ENCODE measurements around the gene GSX1. TPM values are rescaled to one million over a fixed set of nuclear protein-coding genes. Genes with fewer than 3 reads are reported as not detected.

Gene GSX1
- polyA plus RNA-seq, 1 donor from 2014 or later = not detected

GRCh38 chr13:27796544-27797227, 4.4 kb downstream of the GSX1 start:
- no peak overlapping the region for H3K27ac ChIP-seq (ENCODE audit: low read length)
- H3F3A ChIP-seq (ENCODE audit: insufficient read depth, low read length, poor library complexity, severe bottlenecking) = no peaks in the 10 kb centered on the region
- H3K79me2 ChIP-seq (replicated peaks; ENCODE audit: insufficient read depth, low read length) = no peaks in the 10 kb centered on the region
- no peaks in the 10 kb centered on the region for H3K36me3 ChIP-seq (ENCODE audit: insufficient read depth, low read length)
- TF ChIP-seq CTCF (IDR thresholded peaks at IDR 0.05; ENCODE audit: poor library complexity, severe bottlenecking) = no peak
- no peak for TF ChIP-seq MXI1 (conservative IDR thresholded peaks at IDR 0.05; ENCODE audit: poor library complexity, severe bottlenecking)
- TF ChIP-seq RAD21 (conservative IDR thresholded peaks at IDR 0.05) = no peak
- TF ChIP-seq SMC3 (conservative IDR thresholded peaks at IDR 0.05; ENCODE audit: poor library complexity) = no peak
- no peak for TF ChIP-seq EZH2 (IDR thresholded peaks at IDR 0.05; ENCODE audit: borderline replicate concordance, insufficient read depth, low read length, poor library complexity, severe bottlenecking)
- no peak for TF ChIP-seq TAF1 (IDR thresholded peaks at IDR 0.05; ENCODE audit: low read depth)
- TF ChIP-seq POLR2AphosphoS5 (IDR thresholded peaks at IDR 0.05) = peak; percentile 69
- H2AFZ ChIP-seq (ENCODE audit: low read depth, low read length) = no peak overlapping the region
- H3K9me3 ChIP-seq (ENCODE audit: low read length) = no peaks in the 10 kb centered on the region
- no peaks in the 10 kb centered on the region for H4K20me1 ChIP-seq (ENCODE audit: insufficient read depth)
- H3K9ac ChIP-seq (ENCODE audit: low read length) = no peak overlapping the region
- no peaks in the 10 kb centered on the region for H3K9me2 ChIP-seq (ENCODE audit: insufficient read depth, low read length)
- H3K4me2 ChIP-seq (ENCODE audit: low read length) = no peak overlapping the region
- peak overlapping the region; percentile 59 for H3K4me3 ChIP-seq (ENCODE audit: low read length)
- H3K27me3 ChIP-seq (ENCODE audit: insufficient read depth, low read depth, low read length) = peaks cover 93% of the 10 kb centered on the region

GRCh38 chr13:27797228-27797624, 4.9 kb downstream of the GSX1 start:
- Histone ChIP-seq H3K36me3 (ENCODE audit: insufficient read depth, low read length) (no peaks in the 10 kb centered on the region), H3F3A (ENCODE audit: insufficient read depth, low read length, poor library complexity, severe bottlenecking) (no peaks in the 10 kb centered on the region), H3K27me3 (ENCODE audit: insufficient read depth, low read depth, low read length) (peaks cover 88% of the 10 kb centered on the region), H2AFZ (ENCODE audit: low read depth, low read length) (no peak overlapping the region), H3K4me3 (ENCODE audit: low read length) (peak overlapping the region; percentile 59), H4K20me1 (ENCODE audit: insufficient read depth) (no peaks in the 10 kb centered on the region), H3K9me2 (ENCODE audit: insufficient read depth, low read length) (no peaks in the 10 kb centered on the region), H3K4me2 (ENCODE audit: low read length) (no peak overlapping the region), H3K27ac (ENCODE audit: low read length) (no peak overlapping the region), H3K79me2 (replicated peaks; ENCODE audit: insufficient read depth, low read length) (no peaks in the 10 kb centered on the region), H3K9ac (ENCODE audit: low read length) (no peak overlapping the region), H3K9me3 (ENCODE audit: low read length) (no peaks in the 10 kb centered on the region)
- TF ChIP-seq CTCF (IDR thresholded peaks at IDR 0.05; ENCODE audit: poor library complexity, severe bottlenecking) (peak; percentile 71), MXI1 (conservative IDR thresholded peaks at IDR 0.05; ENCODE audit: poor library complexity, severe bottlenecking) (no peak), REST (IDR thresholded peaks at IDR 0.05; ENCODE audit: borderline replicate concordance) (peak; percentile 62), RAD21 (conservative IDR thresholded peaks at IDR 0.05) (peak; percentile 54), TAF1 (IDR thresholded peaks at IDR 0.05; ENCODE audit: low read depth) (no peak), EP300 (conservative IDR thresholded peaks at IDR 0.05; ENCODE audit: poor library complexity, severe bottlenecking) (no peak), SMC3 (conservative IDR thresholded peaks at IDR 0.05; ENCODE audit: poor library complexity) (peak; percentile 72), POLR2AphosphoS5 (IDR thresholded peaks at IDR 0.05) (peak; percentile 23), EZH2 (IDR thresholded peaks at IDR 0.05; ENCODE audit: borderline replicate concordance, insufficient read depth, low read length, poor library complexity, severe bottlenecking) (no peak)

Measured in neural cell (in vitro differentiated cells).